ENCODE data around the gene MCEE.
A peak's percentile ranks its signal among the peaks of the same experiment; 100 is the strongest.
"Not testable (repeated sequence)": the region's sequence is repeated elsewhere in the genome, so short reads cannot be mapped to it uniquely, and the experiment has no call there.

The MCEE gene

GRCh38 chr2:71125506-71126294 is 4.3 kb downstream of the MCEE start:
- DNase-seq: no peak

- DNase-seq: no peak
Observed at GRCh38 chr2:71122387-71123298, 7.4 kb downstream of the MCEE start.

GRCh38 chr2:71121479-71121878 is 8.6 kb downstream of the MCEE start:
- no peak for DNase-seq

GRCh38 chr2:71120195-71120594 is 9.8 kb downstream of the MCEE start:
- DNase-seq: no peak

GRCh38 chr2:71117063-71117462 is 13.0 kb downstream of the MCEE start:
- no peak for DNase-seq

GRCh38 chr2:71113843-71114242 is 16.2 kb downstream of the MCEE start:
- DNase-seq: no peak

- DNase-seq: no peak
Observed at GRCh38 chr2:71108091-71108490, 21.9 kb downstream of the MCEE start.

- not testable (repeated sequence) for DNase-seq
Observed at GRCh38 chr2:71106463-71106862, 23.6 kb downstream of the MCEE start.

- DNase-seq: no peak
Observed at GRCh38 chr2:71103809-71104208, 26.2 kb downstream of the MCEE start.

GRCh38 chr2:71102981-71103681 is 26.9 kb downstream of the MCEE start:
- no peak for DNase-seq

GRCh38 chr2:71101656-71102055 is 28.4 kb downstream of the MCEE start:
- DNase-seq: no peak

GRCh38 chr2:71100195-71100964 is 29.6 kb downstream of the MCEE start:
- peak; percentile 2 for DNase-seq

- DNase-seq: not testable (repeated sequence)
Observed at GRCh38 chr2:71092491-71093260, 37.4 kb downstream of the MCEE start.

- DNase-seq: not testable (repeated sequence)
Observed at GRCh38 chr2:71091808-71092207, 38.2 kb downstream of the MCEE start.

GRCh38 chr2:71089475-71089874 is 40.6 kb downstream of the MCEE start:
- DNase-seq: not testable (repeated sequence)

GRCh38 chr2:71085325-71086003 is 44.6 kb downstream of the MCEE start:
- DNase-seq: not testable (repeated sequence)

GRCh38 chr2:71083752-71084312 is 46.2 kb downstream of the MCEE start:
- not testable (repeated sequence) for DNase-seq

GRCh38 chr2:71083297-71083696 is 46.7 kb downstream of the MCEE start:
- DNase-seq: not testable (repeated sequence)

- DNase-seq: no peak
Observed at GRCh38 chr2:71082402-71083252, 47.4 kb downstream of the MCEE start.

- DNase-seq: no peak
Observed at GRCh38 chr2:71078624-71079023, 51.4 kb downstream of the MCEE start.
